Measurements from ENCODE around the gene CST8.

GRCh38 chr20:23541776-23542175 lies 50.9 kb downstream of the CST8 start:
- TF ChIP-seq POLR2A (IDR thresholded peaks at IDR 0.05) (no peak), CTCF (IDR thresholded peaks at IDR 0.05) (no peak)

Measured in Peyer's patch (tissue), 4 donors.